Activated CD4-positive, alpha-beta T cell treated with anti-CD3 and anti-CD28 coated beads, Interleukin-2, Interleukin-4, amounts not matched to agents 100 ng/mL and 50 ng/mL, durations not matched to agents 16 hours and 8 hours (primary cell): Measurements from ENCODE around the gene THBD.

Source experiments
- DNase-seq: peaks from one replicate; pipeline ENCODE4 v3.0.0-alpha.2; 2020; ENCODE audit warnings: low spot score

Gene THBD

GRCh38 chr20:23061734-23062561 is 12.5 kb upstream of the THBD start:
- no peak for DNase-seq

- DNase-seq, result no peak
Measured at GRCh38 chr20:23061262-23061661, 11.8 kb upstream of the THBD start.

GRCh38 chr20:23060629-23061028 is 11.2 kb upstream of the THBD start:
- no peak for DNase-seq

- DNase-seq, result no peak
Measured at GRCh38 chr20:23059846-23060245, 10.4 kb upstream of the THBD start.

- no peak for DNase-seq
Measured at GRCh38 chr20:23059001-23059400, 9.5 kb upstream of the THBD start.

GRCh38 chr20:23058240-23058639 is 8.8 kb upstream of the THBD start:
- DNase-seq, result no peak

- DNase-seq, result no peak
Measured at GRCh38 chr20:23052904-23053303, 3.4 kb upstream of the THBD start.

GRCh38 chr20:23050847-23051627 is 1.6 kb upstream of the THBD start:
- peak; percentile 64 for DNase-seq

GRCh38 chr20:23050076-23050838 is 785 bp upstream of the THBD start:
- no peak for DNase-seq

GRCh38 chr20:23048283-23049200 is 930 bp downstream of the THBD start:
- peak; percentile 47 for DNase-seq

- peak; percentile 15 for DNase-seq
Measured at GRCh38 chr20:23047738-23048214, 1.7 kb downstream of the THBD start.

GRCh38 chr20:23047001-23047737 is 2.3 kb downstream of the THBD start:
- DNase-seq, result no peak

GRCh38 chr20:23046431-23046830 is 3.0 kb downstream of the THBD start:
- no peak for DNase-seq

- no peak for DNase-seq
Measured at GRCh38 chr20:23043376-23043775, 6.1 kb downstream of the THBD start.

- no peak for DNase-seq
Measured at GRCh38 chr20:23042270-23042669, 7.2 kb downstream of the THBD start.

- DNase-seq, result no peak
Measured at GRCh38 chr20:23039885-23040508, 9.5 kb downstream of the THBD start.

GRCh38 chr20:23039136-23039875 is 10.2 kb downstream of the THBD start:
- DNase-seq, result no peak

GRCh38 chr20:23037017-23037481 is 12.4 kb downstream of the THBD start:
- no peak for DNase-seq

- DNase-seq, result no peak
Measured at GRCh38 chr20:23036371-23036770, 13.1 kb downstream of the THBD start.
